Right renal pelvis (tissue), 4 donors: Measurements from ENCODE around the gene MRPS10. TPM values are rescaled to one million over a fixed set of nuclear protein-coding genes. Genes with fewer than 3 reads are reported as not detected.
"Not testable (repeated sequence)": the region's sequence is repeated elsewhere in the genome, so short reads cannot be mapped to it uniquely, and the experiment has no call there.

Experiments used
- DNase-seq, 4 donors: peaks; one replicate each; pipeline ENCODE4 v3.0.0-alpha.2; 2013; ENCODE audit warnings: low read depth in 4 of 4, low spot score in 3 of 4, missing footprints in 1 of 4
- polyA plus RNA-seq, 4 donors: library from polyadenylated mRNA; unstranded; fragments of 120-200 nt; gene quantifications; one replicate each; pipeline ENCODE4 v1.2.1, GENCODE V29; 2013; ENCODE audit not compliant: insufficient read length in 4 of 4

Gene MRPS10
- polyA plus RNA-seq, 4 donors = 30.3 to 35.9 (median 32.2) TPM

DNA sequence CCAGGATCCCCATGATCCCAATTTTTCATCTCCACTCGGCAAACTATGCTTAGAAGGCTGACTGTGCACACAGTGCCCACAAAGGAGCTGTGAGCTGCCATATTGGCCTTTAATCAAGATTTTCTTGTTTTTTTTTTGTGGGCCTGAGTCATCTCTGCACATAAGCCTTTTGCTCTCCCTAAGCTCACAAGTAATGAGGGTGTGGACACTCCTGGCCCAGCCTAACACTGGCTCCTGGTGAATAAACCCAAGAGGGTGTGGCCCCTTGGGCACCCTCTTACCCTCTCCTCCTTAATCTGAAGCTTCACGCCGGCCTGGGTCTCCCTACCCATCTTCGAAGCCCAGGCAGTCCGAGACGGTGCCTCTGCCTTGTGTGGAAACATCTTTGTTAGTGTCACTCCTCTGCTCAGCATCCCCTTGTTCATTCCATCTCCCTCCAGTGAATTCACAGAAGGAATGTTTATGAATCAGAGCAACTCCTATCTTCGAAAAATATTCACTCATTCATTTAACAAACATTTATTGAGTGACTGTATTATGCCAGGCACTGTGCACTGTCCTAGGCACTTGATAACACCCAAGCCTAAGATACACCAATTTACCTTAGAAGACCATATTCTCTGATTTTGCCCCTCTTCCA, 22.2 kb upstream of the MRPS10 start:
- no peak for DNase-seq

DNA sequence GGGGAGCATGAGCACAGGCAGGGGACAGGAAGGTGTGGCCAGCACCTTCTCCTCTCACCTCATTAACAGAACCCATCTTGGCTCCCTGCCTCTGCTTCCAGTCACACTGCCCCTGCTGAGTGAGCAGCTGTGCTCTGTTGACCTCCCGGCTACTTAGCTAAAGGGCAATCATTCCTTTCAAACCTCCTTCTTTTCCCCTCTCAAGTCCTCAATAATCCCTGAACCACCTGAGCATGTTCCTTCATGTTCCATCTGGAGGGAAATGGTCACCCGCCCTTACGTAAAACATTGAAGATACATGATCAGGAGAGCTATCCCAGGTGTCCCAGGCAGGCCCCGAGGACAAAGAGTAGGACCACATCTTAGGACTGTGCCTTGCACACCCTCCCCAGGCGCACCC, 21.7 kb upstream of the MRPS10 start:
- DNase-seq = no peak

DNA sequence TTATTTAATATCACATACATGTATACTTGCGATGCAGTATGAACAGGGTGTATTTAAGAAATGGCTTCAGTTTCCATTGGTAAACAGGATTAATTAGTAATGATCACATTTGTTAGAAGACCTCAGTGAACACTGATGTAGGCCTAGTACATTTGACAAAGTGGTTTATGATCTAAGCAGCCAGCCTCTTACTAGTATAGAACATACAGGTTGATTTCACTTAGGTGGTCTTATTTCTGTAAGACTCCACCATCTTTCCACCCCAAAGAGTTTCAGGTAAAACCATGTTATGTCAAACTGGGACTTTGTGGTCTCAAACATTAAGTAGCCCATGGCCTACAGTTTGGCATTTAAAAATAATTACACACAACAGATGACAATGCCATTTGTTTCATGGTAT, 20.2 kb upstream of the MRPS10 start:
- no peak for DNase-seq

DNA sequence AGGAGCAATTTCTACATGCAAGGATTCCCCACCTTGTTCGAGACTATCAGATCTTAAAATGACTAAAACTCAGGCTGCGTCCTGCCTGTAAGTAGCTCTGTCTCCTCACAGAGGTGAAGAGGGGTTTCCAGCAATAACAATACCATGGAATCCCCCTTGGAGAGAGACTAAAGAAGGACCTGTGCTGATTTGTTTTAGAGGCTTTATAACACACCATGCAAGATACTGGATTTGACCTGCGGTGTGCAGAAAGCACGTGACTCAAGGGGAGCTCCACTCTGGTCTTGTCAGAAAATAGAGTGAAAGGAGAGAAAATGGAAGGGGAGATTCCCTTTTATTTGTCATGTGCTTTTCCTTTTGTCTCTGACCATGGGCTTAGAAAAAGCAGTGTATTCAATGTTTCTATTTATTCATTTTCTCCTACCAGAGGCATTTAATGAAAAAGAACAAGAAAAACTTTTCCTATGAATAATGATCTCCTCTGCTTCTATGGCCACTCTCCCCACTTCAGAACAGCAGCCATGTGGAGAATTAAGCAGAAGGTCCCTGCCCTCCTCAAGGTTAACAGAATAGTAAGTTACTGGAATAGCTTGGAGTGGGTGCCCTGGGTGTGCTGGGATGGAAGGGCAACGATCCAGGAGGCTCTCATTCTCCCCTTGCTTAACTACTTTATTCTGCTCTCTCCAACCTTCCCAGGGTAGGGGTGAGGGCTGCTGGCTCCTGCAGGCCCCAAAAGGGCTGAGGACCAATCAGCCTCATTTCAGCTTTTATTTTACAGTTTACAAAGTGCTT, 19.2 kb upstream of the MRPS10 start:
- no peak for DNase-seq

DNA sequence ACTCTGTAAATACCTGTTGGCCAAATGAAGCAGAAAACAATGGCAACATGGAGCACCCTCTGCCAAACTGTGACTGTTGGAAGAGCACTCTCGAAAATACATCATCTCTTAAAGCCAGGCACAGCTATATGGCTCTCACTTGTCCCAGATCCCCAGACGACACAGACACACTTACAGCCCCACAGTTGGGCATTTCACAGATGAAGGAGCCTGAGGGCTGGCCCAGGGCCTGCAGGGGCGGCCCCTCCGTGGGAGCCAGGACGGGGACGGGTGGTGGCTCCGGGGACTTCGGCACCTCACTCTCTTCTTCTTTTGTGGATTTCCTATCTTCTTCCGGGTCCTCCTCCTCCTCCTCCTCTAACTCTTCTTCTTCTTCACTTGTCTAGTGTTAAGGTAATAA, 18.4 kb upstream of the MRPS10 start:
- DNase-seq = no peak

DNA sequence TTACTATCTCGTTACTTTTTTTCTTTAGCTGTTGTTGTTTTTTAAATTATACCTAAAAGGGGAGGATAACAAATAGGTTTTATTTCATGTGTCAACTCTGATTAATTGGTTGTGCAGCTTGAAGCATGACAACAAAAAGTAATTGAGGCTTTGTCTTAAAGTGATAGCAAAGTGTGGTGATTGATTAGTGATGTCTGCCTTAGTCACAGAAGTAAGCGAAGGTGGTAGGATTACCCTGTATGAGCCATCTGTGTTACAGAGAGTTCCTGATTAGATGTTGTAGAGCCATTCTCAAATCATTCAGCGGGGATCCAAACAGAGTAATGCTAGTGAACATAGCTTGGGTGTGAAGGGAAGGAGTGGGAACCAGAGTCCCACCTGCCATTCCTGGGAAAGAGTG, 14.4 kb upstream of the MRPS10 start:
- no peak for DNase-seq

DNA sequence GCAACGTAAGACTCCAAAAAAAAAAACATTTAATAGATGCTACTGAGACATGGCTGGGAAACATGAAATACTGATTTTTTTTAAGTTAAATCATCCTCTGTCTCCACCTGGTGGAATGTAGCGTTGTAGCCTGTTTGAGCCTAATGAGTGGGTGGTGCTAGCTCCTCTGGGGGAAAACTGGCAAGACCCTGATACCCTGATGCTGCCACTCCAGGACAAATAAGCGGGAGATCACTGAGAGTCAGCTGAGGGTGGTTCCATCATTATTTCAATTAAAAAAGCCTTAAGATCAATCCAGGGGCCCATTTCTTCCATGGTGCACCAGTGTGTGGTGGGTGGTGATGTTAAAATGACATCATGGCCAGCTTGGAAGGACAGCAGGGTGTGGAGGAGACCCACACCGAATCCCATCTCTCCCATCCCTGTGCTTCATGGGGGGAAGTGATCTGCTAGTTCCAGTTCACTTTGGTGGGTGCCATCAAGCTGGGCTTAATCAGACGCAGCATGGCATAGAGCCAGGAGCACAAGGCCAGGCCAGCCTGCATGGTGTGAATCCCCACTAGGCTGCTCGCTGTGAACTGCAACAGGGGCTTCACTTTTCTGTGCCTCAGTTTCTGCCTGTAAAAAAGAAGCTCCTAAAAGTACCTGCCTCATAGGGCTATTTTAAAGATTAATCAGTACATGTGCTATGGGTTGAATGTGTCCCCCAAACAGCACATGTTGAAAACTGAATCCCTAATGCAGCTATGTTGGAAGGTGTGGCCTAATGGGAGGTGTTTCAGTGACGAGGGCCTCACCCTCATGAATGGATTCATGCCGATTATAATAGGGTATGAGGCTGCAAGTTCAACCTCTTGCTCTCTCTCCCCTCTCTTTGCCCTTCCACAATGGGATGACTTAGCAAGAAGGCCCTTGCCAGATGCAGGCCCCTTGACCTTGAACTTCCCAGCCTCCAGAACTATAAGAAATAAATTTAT, 13.0 kb upstream of the MRPS10 start:
- DNase-seq = no peak

DNA sequence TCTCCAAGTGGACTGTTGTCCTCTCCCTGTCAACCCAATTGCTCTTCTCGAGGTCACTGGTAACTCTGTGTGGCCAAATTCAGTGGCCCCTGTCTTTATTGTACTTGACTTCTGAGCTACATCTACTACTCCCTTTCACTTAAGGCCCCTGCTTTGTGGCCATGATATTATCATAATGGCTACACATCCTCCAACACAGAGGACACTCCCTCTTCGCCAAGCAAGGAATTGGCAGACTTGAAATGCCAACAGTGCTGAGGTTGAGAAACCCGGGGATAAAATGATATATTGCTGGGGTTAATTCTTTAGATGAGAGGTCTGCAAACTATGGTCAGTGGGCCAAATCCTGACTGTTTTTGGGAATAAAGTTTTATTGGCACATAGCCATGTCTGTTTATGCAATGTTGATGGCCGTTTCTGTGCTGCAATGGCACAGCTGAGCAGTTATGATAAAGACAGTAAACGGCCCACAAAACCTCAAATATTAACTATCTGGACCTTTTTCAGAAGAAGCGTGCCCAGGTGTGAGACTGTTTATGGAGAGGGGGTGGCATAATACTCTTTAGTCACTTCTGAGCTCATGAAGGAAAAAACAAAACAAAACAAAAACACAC, 12.0 kb upstream of the MRPS10 start:
- DNase-seq = no peak

DNA sequence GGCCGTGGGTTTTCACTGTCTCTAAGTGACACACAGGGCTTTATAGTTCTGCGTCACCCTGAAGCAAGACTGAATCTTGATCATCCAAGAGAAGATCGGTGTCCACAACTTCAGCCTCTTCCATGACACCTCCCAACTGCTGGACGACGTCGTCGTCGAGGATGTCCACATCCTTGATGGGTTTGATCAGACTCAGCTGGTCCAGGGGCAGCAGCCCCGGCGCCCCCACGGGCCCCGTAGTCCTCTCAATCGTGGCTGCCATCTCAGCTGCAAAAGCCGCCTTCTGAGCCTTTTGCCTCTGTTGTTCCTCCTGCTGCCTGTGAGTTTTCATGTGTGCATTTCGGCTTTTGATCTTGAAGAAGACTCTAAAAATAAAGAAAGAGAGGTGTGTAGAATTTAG, 10.6 kb upstream of the MRPS10 start:
- no peak for DNase-seq

DNA sequence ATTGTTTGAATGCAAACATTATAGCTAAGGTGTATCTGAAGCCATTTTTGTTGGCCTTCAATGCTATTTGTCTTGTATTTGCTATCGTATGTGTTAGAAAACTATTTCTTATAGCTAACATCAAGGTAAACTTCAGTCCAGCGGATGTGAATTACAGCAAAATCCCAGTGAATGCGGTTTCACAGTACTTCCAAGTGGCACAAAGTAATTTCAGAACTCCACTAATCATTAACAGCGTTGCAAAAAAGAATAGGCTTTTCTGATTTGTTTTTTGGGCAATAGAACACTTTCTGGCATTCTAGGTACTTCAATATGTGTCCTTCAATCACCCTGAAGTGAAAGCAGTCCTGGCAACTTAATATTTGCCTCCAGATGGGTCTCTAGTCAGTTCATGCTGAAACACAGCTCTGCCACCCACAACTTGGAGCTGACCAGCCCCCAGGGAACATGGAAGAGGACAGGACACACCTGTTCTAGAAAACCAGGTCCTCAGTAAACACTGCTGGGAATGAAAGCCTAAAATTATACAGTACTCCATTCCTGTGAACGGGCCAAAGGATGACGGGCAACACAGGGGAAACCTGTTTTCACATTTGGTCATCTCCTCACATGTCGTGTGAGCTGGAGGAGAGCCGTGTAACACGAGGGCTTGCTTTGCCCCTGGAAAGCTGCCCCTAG, 9.7 kb upstream of the MRPS10 start:
- no peak for DNase-seq

DNA sequence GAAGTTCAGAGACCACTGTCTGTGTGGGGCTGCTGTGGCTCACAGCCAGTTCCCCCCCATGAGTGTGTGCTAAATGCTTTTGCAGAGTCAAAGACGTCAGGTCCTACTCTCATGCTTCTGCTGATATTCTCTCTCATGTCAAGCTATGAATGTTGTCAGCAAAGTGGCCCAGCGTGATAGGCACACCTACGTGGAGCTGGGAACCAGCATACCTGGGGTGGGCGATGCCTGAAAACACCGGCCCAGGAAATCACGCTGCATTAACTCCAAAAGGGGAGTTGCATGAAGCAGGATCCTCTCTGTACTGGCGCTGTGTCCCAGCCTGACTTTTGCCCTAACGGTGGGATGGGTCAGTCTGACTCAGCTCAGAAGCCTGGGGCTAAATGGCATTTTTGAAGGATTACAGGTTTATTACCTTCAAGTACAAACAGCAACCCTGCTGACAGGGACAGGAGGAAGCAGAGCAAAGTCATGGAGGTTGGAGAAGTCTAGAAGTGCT, 9.0 kb upstream of the MRPS10 start:
- DNase-seq = no peak

DNA sequence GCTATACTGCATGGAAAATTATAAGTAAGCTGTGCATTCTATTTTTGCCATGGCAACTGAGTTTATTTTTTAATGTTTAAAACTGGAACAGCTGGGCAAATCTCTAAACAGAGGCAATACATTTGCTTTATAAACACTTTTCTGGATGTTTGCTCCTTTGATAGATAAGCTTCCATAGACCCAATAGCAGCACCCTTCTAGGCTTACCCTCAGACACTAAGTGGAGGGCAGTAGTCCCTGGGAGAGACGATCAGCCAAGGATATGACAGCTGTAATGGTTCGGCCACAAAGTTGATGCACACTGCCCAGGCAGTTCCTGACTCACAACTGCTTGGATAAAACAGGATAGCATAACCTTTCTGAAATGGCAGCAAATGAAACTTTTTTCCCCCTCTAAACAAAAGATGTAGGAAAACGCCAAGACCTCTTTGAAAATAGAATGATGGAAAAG, 8.5 kb upstream of the MRPS10 start:
- no peak for DNase-seq

DNA sequence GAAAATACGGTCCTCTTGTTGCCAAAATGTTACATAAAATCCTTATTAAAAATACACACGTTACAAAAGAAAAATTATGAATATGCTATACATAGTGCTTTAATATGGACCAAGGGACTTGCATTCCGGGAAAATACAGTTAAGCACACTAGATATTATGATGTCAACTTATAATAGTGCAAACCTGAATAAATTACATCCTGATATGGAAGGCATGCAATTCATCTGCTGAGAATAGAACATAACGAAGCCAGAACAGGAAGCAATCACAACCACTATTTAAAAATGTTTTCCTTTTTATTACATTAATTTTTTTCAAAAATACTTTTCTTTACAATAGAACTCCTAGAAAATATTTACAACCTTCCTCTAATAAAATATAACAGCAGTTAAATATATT, 7.8 kb upstream of the MRPS10 start:
- no peak for DNase-seq

DNA sequence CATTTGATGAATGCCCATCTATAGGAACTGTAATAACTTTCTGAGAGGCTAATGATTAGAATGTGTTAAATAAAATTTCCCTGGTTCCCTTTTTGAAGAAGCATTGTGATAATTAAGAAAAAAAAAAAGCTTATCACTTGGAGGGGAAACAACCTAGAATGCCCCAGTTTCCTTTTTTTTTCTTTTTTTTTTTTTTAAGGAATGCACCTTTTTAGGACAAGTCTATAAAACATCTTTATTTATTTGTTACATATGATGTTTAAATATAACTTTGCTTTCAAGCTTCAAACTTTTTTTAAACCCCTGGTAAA, 7.3 kb upstream of the MRPS10 start:
- DNase-seq = no peak

DNA sequence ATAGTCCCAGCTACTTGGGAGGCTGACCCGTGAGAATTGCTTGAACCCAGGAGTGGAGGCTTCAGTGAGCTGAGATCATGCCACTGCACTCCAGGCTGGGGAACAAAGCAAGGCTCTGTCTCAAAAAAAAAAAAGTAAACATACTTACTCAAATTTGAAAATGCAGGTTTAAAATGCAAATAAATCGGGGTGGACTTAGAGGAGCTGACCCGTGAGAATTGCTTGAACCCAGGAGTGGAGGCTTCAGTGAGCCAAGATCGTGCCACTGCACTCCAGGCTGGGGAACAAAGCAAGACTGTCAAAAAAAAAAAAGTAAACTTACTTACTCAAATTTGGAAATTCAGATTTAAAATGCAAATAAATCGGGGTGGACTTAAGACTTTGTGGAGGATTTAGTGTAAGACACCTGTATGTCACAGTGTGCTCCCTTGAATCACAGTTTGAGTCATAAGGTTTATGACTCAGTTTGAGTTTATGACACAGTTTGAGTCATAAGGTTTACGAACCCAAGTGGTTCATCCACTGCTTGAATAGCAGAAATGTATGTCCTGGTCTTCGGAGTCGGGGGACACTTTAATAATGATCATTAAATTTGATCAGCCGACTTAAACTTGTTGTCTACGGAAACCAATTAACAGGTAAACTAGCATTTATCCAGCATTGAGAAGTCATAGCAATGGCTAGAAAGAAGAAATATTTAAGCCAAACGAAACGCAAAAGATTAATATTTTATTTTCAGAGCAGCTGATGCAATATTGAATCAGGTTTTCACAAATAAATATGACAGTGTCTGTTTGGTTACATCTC, 6.8 kb upstream of the MRPS10 start:
- DNase-seq = no peak

DNA sequence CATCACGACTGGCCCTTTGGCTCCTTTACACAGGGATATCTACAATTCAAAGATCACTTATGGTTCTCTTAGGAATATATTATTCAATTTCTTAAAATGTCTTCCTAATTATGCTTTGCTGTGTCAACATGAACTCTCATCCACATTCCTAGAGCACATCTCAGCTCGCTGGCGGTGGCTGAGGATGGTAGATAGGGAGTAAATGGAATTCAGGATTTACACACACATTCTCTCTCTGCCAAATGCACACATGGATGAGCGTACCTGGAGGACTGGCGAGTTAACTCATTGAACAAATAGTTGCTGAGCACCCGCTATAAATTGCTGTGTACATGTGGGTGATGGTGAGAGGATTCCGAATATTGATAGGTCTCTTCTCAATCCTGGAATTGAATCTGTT, 4.8 kb upstream of the MRPS10 start:
- DNase-seq = no peak

DNA sequence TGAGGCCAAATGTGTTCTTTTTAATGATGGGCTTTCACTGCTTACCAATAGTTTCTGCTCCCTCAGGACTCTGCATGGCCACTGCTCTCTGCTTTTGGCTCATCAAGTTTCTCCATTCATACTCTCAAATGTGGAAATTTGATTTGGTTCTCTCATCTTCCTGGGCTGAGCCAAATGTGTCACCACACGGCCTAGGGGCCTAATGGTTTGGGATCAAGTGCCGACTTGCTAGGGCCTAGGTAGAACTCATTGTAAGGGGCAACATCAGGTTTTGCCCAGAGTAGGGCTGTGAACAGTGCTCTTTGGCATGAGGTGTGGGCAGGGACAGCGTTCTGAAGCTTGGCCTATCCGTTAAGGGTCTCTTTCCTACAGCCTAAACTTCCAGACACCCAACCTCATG, 3.9 kb upstream of the MRPS10 start:
- no peak for DNase-seq

DNA sequence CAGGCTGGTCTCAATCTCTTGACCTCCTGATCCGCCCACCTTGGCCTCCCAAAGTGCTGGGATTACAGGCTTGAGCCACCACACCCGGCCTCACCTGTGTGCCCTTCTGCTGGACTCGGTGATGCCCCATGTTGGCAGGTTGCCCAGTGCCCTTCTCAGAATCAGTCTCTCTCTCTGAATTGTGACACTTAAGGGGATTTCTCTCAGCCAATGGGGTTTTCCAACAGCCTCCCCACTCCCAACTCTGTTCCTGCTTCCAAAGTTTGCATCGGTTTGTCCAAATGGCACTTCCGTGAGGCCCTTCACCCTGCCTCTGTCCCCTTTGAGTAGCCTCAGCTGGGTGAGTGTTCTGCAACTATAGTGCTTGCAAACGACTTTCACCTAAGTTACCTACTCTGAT, 3.1 kb upstream of the MRPS10 start:
- no peak for DNase-seq

DNA sequence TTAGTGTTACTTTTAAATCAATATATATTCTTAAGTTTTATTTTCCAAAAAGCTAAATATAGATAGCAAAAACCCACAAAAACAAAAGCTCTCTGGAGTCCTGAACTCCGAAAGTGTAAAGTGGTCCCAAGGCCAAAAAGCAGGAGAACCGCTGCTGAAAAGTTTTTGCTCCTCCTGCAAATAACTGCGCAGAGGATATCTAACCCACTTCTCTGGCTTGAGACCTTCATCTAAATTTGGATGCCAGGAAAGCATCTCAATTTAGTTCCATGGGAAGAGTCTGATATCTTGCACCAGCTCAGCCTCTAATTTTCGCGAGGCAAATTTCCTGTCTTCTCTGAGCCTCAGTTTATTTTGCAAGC, 523 bp downstream of the MRPS10 start:
- DNase-seq = no peak

DNA sequence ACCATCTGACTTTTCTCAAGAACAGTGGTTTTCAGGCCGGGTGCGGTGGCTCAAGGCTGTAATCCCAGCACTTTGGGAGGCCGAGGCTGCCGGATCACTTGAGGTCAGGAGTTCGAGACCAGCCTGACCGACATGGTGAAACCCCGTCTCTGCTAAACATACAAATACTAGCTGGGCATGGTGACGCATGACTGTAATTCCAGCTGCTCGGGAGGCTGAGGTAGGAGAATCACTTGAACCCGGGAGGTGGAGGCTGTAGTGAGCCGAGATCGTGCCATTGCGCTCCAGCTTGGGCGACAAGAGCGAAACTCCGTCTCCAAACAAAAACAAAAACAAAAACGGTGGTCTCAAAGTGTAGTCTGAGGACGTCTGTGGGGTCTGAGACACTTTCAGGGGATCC, 1.2 kb downstream of the MRPS10 start:
- not testable (repeated sequence) for DNase-seq
